Esophagus squamous epithelium (tissue), 4 donors: ENCODE measurements around the gene ANKRD11.

ENCODE experiments used
- CTCF ChIP-seq, 6 experiments: fragments of 450-650 bp in 4 of 6; fragments of 200-600 bp in 2 of 6; sonication (generic) in 2 of 6; IDR thresholded peaks; one replicate each; pipeline ENCODE4 v1.5.1; 2016 to 2019; ENCODE audit warnings: antibody characterized with exemption in 6 of 6, mild to moderate bottlenecking in 4 of 6, moderate library complexity in 4 of 6
- POLR2A ChIP-seq, 4 donors: fragments of 450-650 bp; IDR thresholded peaks; one replicate each; pipeline ENCODE4 v1.6.1; 2017; ENCODE audit warnings: antibody characterized with exemption in 4 of 4, mild to moderate bottlenecking in 4 of 4, moderate library complexity in 3 of 4

GRCh38 chr16:89288577-89288844 lies 201.8 kb downstream of the ANKRD11 start:
- TF ChIP-seq CTCF (IDR thresholded peaks at IDR 0.05), result no peak
- no peak for TF ChIP-seq POLR2A (IDR thresholded peaks at IDR 0.05)
